T follicular helper cell (primary cell): Measurements from ENCODE around the gene FOLR1.
A peak's percentile ranks its signal among the peaks of the same experiment; 100 is the strongest.

Experiments used
- DNase-seq: peaks from one replicate; pipeline ENCODE4 v3.0.0-alpha.2; 2020; ENCODE audit warnings: low read depth

The FOLR1 gene

DNA sequence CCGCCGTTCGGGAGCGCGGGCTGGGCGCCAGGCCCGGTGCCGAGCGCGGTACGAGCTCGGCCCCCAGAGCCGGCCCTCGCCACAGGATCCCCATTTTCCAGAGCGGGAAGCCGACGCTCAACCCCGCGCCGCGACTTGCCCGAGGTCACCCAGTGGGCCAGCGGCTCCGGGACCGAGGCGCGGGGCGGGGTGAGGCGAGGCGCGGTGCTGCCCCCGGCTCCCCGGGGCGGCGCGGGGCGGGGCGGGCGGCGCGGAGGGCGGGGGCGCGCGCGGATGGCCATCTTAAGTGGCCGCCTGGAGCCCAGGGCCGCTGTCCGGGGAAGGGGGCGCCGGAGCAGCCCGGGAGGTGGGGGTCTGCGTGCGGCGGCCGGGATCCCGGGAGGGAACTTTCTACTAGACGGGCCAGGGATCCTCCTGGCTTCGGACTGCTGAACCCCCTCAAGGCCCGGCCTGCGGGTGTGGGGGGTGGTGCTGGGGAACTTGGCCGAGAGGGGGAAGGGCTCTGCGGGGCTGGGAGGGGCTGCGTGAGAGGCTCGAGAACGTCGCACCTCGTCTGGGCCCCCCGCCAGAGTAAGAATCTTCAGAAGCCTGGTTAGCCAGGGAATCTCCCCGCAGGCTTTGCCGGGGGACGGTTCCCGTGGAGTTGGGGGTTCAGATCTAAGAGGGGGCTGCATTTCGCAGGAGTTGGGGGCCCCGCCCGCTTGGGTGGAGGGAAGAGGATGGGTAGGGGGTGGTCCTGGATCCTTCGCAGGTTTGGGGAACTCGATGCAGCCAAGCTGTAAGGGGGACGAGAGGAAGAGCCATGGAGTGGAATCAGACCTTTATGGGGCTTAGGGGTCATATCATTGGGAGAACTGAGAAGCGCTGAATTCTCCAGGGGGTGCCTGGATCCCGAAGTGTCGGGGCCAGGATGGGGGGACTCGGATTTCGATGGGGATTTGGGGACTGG, 31.9 kb downstream of the FOLR1 start:
- DNase-seq = peak; percentile 30

DNA sequence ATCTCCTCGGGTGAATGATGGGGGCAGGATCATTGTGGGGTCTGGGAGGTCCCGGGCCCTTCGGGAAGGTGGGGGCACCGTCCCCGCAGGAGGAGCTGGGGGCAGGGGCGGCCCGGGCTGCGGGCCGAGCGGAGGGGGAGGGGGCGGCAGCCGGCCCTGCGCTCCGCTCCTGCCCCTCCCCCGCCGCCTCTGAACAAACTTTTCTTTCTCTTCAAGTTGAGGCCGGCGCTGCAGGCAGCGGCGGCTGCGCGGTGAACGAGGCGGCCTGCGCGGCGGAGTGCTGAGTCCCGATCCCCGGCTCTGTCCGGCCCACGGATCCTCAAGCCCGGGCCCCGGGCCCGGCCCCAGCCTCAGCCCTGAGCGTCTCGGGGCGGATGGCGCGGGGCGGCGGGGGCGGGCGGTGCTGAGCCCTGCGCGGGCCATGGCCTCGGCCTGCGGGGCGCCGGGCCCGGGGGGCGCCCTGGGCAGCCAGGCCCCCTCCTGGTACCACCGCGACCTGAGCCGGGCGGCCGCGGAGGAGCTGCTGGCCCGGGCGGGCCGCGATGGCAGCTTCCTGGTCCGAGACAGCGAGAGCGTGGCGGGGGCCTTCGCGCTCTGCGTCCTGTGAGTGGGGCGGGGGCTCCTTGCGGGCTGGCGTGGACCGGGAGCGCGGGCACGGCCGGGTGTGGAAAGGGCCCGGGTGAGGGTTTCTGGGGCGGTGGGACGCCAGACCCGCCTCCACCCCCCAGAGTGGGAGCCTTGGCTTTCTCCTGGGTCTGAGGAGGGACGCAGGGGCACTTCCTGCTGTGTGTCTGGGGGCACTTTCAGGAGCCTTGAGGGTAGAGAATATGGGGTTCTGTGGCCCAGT, 32.8 kb downstream of the FOLR1 start, which contains the start of gene INPPL1:
INPPL1 (plus strand) TSS at position 204 of the 847 bp plus-strand sequence; CDS start at position 422, 218 bp downstream.
- DNase-seq = no peak

DNA sequence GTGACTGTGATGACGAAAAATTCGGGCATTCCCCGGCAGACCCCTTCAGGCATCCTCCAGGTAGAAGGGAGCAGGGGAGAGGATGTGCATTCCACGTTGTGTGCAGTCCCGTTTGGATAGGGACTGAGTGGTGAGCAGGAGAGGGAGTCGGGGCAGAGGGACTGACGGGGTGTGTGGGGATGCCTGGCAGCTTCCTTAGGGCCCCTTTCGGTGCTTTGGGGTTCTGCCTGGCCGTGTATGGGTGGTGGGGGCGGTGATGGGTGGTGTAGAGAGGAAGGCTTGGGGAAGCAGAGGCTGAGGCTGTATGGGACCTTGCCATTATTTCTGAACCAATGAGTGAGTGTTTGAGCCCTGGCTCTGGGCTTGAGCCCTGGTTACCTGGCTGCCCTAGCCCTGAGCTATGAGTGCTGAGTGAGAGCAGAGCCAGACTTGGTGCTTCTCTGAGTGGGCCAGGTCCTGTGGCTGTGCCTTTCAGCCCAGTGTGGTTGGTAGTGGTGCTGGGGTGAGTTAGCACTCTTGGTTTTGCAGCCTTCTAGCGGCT, 33.5 kb downstream of the FOLR1 start:
- no peak for DNase-seq

DNA sequence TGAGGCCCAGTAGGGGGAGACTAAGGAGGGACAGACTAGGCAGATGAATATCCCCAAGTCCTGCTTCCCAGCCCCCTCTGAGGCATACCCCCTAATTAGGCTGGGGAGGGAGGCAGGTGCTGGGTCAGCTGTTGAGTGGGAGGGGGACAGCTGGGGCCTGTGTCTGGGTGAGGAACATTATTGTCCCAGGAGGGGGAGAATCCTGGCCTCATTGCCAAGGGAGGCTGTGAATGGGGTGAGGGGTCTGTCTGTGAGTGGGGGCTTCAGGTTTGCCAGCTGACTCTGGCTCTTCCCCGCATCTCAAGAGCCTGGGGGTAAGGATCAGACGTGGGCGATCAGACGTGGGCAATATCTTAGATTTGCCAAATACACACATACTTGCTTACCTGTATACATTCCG, 34.8 kb downstream of the FOLR1 start:
- DNase-seq = no peak

DNA sequence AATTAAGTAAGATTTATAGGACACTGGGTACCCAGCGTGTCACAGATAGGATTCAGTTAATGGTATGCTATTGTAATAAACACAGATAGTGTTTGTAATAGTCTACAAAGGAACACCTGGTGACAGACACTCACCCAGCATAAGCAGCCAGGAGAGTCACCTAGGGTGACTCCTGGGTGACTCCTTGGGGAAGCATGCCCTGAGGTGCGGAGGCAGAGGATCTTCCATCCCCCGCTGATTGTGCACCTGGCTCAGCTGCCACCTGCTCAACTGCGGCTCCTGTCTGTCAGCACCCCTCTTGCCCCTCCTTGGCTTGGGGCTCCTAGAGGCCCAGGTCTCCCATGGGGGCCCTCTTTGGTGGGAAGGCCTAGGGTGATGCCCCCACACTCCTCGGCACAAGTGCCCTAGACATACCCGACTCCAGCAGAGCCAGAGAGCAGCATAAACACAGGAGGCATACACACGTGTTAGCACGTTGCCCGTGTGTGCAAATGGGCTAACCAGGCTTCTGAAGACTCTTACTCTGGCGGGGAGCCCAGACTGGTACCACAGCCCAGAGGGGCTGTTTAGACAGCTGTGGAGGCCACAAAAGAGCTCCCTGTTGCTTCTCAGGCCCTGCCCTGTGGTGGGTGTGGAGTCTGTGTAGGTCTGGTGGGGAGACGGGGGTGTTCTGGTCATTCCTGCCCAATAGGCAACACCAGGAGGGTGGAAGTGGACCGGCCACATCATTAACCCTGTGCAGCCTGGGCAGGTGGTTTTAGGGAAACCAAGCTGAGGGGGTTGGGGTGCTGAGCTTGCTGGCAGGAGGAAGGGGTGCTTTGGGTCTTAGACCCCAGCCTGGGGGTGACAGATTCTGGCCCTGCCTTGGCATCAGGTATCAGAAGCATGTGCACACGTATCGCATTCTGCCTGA, 35.6 kb downstream of the FOLR1 start:
- DNase-seq = no peak

DNA sequence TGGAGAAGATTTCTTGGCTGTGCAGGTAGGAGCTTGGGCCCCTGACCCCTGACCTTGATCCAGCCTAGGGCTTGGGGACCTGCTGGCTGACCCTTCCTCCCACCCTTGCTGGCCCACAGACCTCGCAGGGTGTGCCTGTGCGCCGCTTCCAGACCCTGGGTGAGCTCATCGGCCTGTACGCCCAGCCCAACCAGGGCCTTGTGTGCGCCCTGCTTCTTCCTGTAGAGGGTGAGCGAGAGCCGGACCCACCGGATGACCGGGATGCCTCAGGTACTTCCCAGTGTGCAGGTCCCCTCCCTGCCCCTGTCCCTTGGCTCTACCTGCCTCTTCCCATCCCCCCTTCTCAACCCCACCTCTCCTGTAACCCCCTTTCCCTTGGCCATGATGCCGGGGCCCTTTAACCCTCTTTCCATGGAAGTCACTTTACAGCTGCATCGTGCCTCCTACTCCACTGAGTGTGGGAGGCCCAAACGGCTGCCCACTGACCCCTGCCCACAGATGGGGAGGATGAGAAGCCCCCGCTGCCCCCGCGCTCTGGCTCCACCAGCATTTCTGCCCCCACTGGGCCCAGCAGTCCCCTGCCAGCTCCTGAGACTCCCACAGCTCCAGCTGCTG, 36.4 kb downstream of the FOLR1 start:
- DNase-seq = no peak

DNA sequence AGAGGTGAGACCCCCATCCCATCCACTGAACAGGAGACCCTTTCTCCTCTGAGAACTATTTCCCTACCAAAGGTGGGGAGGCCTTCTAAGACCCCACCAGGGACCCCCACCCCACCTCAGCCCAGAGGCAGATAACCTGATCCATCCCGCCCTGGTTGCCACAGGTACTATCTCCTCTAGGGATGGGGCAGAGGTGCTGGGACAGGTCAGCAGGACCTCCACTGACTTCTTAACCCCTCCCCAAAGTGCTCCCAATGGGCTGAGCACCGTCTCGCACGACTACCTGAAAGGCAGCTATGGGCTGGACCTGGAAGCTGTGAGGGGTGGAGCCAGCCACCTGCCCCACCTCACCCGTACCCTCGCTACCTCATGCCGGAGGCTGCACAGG, 36.9 kb downstream of the FOLR1 start:
- DNase-seq = no peak

DNA sequence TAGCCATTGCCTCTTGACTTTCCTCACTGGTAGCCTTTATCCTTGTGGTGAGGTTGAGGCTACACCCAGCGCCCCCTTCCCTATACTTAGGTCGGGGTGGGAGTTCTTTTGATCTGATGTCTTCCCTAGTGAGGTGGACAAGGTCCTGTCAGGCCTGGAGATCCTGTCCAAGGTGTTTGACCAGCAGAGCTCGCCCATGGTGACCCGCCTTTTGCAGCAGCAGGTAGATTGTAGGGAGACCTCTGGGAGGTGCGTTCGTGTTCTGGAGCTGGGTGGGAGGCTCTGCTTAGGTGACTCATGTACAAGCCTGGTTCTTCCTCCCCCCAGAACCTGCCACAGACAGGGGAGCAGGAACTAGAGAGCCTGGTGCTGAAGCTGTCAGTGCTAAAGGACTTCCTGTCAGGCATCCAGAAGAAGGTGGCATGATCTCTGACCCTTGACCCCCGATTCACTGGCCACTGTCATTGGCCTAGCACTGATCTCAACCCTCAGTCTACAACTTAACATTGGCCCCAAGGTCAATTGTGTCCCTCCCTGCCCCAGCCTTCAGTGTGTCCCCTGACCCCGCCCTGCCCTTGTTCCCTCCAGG, 37.5 kb downstream of the FOLR1 start:
- no peak for DNase-seq

DNA sequence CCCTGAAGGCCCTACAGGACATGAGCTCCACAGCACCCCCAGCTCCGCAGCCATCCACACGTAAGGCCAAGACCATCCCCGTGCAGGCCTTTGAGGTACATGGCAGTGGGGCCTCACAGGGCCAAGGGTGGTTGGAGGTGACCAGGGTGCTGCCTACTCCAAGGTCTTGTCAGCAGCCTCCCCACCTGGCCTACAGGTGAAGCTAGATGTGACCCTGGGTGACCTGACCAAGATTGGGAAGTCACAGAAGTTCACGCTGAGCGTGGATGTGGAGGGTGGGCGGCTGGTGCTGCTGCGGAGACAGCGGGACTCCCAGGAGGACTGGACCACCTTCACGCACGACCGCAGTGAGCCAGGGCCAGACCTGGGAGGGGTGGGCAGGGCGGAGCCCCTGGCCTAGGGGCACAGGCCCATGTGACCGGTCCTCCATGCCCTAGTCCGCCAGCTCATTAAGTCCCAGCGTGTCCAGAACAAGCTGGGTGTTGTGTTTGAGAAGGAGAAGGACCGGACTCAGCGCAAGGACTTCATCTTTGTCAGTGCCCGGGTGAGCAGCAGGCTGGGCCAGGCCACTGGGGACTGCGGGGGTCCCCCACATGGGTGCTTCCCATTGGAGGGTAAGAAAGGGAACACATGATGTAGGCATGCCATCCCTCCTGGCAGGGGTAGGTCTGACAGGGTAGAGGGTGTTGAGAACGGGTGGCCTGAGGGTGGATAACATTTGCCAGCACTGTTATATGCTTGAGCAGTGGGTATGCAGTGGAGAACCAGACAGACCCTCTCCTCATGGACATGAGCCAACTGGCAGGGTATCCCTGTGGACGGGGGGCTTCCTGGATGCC, 38.2 kb downstream of the FOLR1 start:
- DNase-seq = no peak

DNA sequence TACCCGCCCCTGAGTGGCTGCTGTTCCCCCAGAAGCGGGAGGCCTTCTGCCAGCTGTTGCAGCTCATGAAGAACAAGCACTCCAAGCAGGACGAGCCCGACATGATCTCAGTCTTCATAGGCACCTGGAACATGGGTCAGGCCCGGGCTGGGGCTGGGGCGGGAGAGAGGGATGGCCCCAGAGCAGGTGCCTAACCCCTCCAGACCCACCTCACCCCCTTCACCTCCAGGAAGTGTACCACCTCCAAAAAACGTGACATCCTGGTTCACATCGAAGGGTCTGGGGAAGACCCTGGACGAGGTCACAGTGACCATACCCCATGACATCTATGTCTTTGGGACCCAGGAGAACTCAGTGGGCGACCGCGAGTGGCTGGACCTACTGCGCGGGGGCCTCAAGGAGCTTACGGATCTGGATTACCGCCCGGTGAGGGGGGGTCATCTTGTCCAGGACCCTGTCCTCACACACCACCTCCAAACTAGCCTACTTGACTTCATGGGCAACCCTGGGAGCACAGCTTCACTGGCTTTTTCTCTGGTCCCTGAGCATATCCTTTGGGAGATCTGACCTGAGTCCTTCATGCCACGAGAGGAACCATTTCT, 38.9 kb downstream of the FOLR1 start:
- DNase-seq = no peak

DNA sequence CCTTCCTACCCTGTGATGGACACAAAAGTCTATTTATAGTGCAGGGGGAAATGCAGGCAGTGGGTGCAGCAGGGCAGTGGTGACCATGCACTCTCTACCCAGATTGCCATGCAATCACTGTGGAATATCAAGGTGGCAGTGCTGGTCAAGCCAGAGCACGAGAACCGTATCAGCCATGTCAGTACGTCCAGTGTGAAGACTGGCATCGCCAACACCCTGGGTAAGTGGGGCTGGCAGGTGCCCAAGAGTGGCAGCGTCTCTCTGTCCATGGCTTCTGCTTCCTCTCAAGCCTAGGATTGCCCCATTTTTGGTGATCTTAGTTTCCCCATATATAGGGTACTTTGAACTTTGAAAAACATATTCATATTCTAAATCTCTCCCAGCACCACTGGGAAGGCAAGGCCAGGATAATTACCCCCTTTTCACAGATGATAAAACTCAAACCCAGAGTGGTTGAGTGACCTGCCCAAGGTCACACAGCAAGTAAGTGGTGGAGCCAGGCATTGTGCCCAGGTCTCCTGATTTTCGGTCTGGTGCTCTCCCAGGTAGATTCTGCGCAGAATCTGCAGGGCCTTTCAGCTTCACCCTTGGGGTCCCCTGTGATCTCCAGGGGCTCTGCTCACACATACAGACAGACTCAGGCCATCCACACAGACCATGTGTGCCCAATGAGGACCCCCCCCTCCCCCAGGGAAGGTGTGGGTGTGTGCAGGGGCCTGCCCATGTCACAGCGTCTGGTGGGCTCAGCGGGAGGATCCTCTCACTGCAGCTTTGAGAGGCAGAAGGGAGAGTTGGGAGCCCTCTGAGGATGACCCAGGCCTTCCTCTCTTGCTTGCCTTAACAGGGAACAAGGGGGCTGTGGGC, 39.7 kb downstream of the FOLR1 start:
- no peak for DNase-seq

DNA sequence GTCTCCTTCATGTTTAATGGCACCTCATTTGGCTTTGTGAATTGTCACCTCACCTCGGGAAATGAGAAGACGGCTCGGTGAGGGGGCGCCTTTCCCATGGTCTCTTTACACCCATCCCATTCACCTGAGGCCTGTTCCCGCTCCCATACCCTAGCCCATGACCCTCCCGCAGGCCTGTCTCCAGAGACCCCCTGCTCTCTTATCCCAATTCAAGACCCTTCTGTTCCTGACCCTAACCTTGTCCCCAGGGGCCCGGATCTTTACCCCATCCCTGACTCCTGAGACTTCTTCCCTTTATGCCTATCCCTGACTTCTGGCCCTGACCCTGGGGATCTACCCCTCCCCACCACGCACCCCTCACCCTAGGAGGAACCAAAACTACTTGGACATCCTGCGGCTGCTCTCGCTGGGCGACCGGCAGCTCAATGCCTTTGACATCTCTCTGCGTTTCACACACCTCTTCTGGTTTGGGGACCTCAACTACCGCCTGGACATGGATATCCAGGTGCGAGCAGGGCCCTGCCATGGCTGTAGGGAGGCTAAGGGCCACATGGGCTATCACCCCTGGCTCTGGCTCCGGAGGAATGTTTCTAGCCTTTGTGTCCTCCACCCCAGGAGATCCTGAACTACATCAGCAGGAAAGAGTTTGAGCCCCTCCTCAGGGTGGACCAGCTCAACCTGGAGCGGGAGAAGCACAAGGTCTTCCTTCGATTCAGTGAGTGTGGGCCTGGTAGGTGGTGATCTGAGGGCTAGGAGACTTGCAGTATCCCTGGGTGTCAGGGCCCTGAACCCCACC, 40.5 kb downstream of the FOLR1 start:
- no peak for DNase-seq

DNA sequence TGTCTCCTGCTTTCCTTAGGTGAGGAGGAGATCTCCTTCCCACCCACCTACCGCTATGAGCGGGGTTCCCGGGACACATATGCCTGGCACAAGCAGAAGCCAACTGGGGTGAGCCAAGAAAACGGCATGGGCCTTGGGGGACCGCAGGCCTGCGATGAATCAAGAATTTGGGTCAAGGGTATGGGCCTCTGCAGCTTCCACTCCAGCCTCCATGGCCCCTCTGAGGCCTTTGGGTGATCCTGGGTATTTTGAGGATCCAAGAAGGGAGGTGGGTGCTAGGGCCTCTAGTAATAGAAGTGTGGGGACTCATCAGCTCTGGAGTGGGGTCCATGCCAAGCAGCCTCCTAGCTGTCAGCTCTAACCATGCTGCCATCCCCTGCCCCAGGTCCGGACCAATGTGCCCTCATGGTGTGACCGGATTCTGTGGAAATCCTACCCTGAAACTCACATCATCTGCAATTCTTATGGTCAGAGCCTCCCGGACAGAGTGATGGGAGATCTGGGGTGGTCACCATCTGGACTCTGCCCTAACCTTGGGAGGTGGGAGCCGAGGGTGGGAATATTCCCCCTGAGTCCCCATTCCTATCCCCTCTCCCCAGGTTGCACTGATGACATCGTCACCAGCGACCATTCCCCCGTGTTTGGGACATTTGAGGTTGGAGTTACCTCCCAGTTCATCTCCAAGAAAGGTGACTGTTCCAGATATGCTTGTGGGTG, 41.3 kb downstream of the FOLR1 start:
- no peak for DNase-seq

DNA sequence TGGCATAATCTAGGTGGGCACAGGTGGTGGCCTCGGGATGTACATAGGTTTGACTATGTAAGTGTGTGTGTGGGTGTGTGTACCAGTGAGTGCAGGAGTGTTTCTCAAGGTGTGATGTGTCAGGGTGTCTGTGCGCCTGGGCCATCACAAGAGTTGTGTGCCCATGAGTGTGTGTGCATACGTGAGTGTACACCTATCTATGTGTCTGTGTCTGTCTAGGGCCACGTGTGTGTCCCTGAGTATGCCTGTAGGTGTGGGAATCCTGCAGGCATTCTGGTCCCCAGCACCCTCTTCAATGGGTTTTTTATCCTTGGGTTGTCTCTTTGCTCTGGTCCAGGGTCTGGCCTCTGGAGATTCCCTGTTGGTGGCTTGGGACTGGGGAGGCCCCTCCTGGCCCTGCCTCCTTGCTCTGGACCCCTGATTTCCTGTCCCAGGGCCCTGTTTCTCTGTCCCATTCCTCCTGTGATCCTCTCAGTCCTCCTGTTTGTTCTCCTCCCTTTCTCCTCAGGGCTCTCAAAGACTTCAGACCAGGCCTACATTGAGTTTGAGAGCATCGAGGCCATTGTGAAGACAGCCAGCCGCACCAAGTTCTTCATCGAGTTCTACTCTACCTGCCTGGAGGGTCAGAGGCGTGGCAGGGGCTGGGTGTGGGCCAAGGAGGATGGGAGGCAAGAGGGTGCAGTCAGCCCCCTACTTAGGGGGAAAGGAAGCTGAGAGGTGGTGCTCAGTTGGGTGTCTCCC, 42.0 kb downstream of the FOLR1 start:
- no peak for DNase-seq

DNA sequence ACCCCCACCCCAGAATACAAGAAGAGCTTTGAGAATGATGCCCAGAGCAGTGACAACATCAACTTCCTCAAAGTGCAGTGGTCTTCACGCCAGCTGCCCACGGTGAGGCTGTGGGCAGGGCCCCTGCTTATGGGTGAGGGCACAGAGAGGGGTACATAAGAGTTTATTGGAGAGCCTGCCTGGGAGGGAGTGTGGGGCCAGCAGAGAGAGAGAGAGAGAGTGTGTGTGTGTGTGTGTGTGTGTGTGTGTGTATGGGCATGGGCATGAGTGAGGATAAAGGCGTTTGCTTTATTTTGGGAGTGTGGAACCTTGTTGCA, 42.5 kb downstream of the FOLR1 start:
- no peak for DNase-seq

DNA sequence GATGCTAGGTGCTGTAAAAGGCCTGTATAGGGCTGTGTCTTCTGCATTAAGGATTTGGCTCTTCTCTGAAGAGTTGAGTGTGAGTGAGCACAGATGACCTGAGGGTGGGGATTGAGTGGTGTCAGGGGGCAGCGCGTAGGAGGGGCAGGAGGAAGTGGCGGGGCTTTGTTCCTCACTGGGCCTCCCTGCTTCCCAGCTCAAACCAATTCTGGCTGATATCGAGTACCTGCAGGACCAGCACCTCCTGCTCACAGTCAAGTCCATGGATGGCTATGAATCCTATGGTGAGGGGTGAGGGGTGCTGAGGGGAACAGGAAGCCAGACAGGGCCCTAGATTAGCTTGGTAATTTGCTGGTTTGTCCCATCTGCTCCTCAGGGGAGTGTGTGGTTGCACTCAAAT, 43.0 kb downstream of the FOLR1 start:
- DNase-seq = no peak
